Cortex of kidney (tissue), 1 donor: Measurements from ENCODE around the gene NT5DC1.

ENCODE experiments used
- DNase-seq: peaks from one replicate; lab custom pipeline; 2025; lab: John Stamatoyannopoulos, UW

Gene NT5DC1

GRCh38 chr6:116100419-116101301 lies at the start of gene NT5DC1:
Gene NT5DC1, plus strand, starts transcription at chr6:116100853. Its CDS starts 78 bp downstream, at chr6:116100931.
- DNase-seq: no peak

GRCh38 chr6:116051244-116051643 lies 49.4 kb upstream of the NT5DC1 start:
- DNase-seq: no peak

GRCh38 chr6:116055513-116055912 lies 45.1 kb upstream of the NT5DC1 start:
- no peak for DNase-seq

- DNase-seq: no peak
Observed at GRCh38 chr6:116057766-116058165, 42.9 kb upstream of the NT5DC1 start.

- DNase-seq: no peak
Observed at GRCh38 chr6:116059713-116060571, 40.7 kb upstream of the NT5DC1 start.

- DNase-seq: no peak
Observed at GRCh38 chr6:116060572-116061283, 39.9 kb upstream of the NT5DC1 start, which contains the start of gene FRK. Gene FRK, minus strand, starts transcription at chr6:116060891. Its CDS starts 580 bp downstream, at chr6:116060311.

- no peak for DNase-seq
Observed at GRCh38 chr6:116062496-116062895, 38.2 kb upstream of the NT5DC1 start.

GRCh38 chr6:116064666-116065065 lies 36.0 kb upstream of the NT5DC1 start:
- no peak for DNase-seq

GRCh38 chr6:116066789-116067188 lies 33.9 kb upstream of the NT5DC1 start:
- DNase-seq: no peak

GRCh38 chr6:116070101-116070500 lies 30.6 kb upstream of the NT5DC1 start:
- no peak for DNase-seq

- DNase-seq: no peak
Observed at GRCh38 chr6:116070616-116071389, 29.9 kb upstream of the NT5DC1 start.

GRCh38 chr6:116072368-116072767 lies 28.3 kb upstream of the NT5DC1 start:
- no peak for DNase-seq

GRCh38 chr6:116073765-116074440 lies 26.8 kb upstream of the NT5DC1 start:
- DNase-seq: no peak

- DNase-seq: no peak
Observed at GRCh38 chr6:116074732-116075390, 25.8 kb upstream of the NT5DC1 start.

- no peak for DNase-seq
Observed at GRCh38 chr6:116078522-116078921, 22.1 kb upstream of the NT5DC1 start.

- DNase-seq: no peak
Observed at GRCh38 chr6:116078945-116079344, 21.7 kb upstream of the NT5DC1 start.

GRCh38 chr6:116083052-116083451 lies 17.6 kb upstream of the NT5DC1 start:
- no peak for DNase-seq

- DNase-seq: no peak
Observed at GRCh38 chr6:116084284-116084683, 16.4 kb upstream of the NT5DC1 start.

- DNase-seq: no peak
Observed at GRCh38 chr6:116087437-116088027, 13.1 kb upstream of the NT5DC1 start.

GRCh38 chr6:116088946-116089345 lies 11.7 kb upstream of the NT5DC1 start:
- DNase-seq: no peak
